HepG2 (cell line): ENCODE data around the gene CD300LF. TPM values are rescaled to one million over a fixed set of nuclear protein-coding genes. Genes with fewer than 3 reads are reported as not detected.

ENCODE experiments used
- AGO1 ChIP-seq: fragments of 200-400 bp; formaldehyde crosslinking; IDR thresholded peaks from 2 replicates; pipeline ENCODE4 v1.6.1; 2017; ENCODE audit warnings: mild to moderate bottlenecking, low read depth, low read length, moderate library complexity; ENCODE audit not compliant: poor library complexity, severe bottlenecking
- CREB3 ChIP-seq: sonication (generic); formaldehyde crosslinking; IDR thresholded peaks from 2 replicates; pipeline ENCODE4 v1.5.0; 2020; ENCODE audit warnings: missing genetic modification reagents
- ETV5 ChIP-seq: IDR thresholded peaks from 2 replicates; pipeline ENCODE4 v1.6.1; 2018; ENCODE audit warnings: missing biosample characterization, missing genetic modification reagents, inconsistent platforms, borderline replicate concordance
- KDM5B ChIP-seq: sonication (generic); formaldehyde crosslinking; IDR thresholded peaks from 2 replicates; pipeline ENCODE4 v1.4.0; 2020; ENCODE audit warnings: missing genetic modification reagents, mild to moderate bottlenecking, borderline replicate concordance
- MEIS1 ChIP-seq: sonication (generic); formaldehyde crosslinking; IDR thresholded peaks from 2 replicates; pipeline ENCODE4 v1.9.0; 2021; ENCODE audit warnings: mild to moderate bottlenecking, missing genetic modification reagents, moderate library complexity, borderline replicate concordance
- MTF2 ChIP-seq: sonication (generic); formaldehyde crosslinking; IDR thresholded peaks from 2 replicates; pipeline ENCODE4 v1.5.0; 2020; ENCODE audit warnings: missing genetic modification reagents, borderline replicate concordance
- NFE2 ChIP-seq: sonication (generic); formaldehyde crosslinking; IDR thresholded peaks from 2 replicates; pipeline ENCODE4 v1.4.0; 2020; ENCODE audit warnings: missing genetic modification reagents
- POLR2G ChIP-seq: fragments of 200-400 bp; formaldehyde crosslinking; IDR thresholded peaks from 2 replicates; pipeline ENCODE4 v1.6.1; 2018; ENCODE audit warnings: mild to moderate bottlenecking, low read depth, low read length, moderate library complexity
- PRDM4 ChIP-seq: sonication (generic); formaldehyde crosslinking; IDR thresholded peaks from 2 replicates; pipeline ENCODE4 v1.9.0; 2021; ENCODE audit warnings: missing genetic modification reagents, borderline replicate concordance
- RXRA ChIP-seq: sonication (generic); formaldehyde crosslinking; IDR thresholded peaks from 2 replicates; pipeline ENCODE4 v1.5.1; 2020; ENCODE audit warnings: missing genetic modification reagents
- SMAD3 ChIP-seq: sonication (generic); formaldehyde crosslinking; IDR thresholded peaks from 2 replicates; pipeline ENCODE4 v1.4.0; 2020; ENCODE audit warnings: missing genetic modification reagents
- SNRNP70 ChIP-seq: fragments of 200-400 bp; formaldehyde crosslinking; IDR thresholded peaks from 2 replicates; pipeline ENCODE4 v1.6.1; 2017; ENCODE audit warnings: mild to moderate bottlenecking, low read depth, low read length, moderate library complexity
- ZNF280D ChIP-seq: sonication (generic); formaldehyde crosslinking; IDR thresholded peaks from 2 replicates; pipeline ENCODE4 v1.5.1; 2020; ENCODE audit warnings: mild to moderate bottlenecking, missing genetic modification reagents
- ZNF30 ChIP-seq: sonication (generic); formaldehyde crosslinking; IDR thresholded peaks from 2 replicates; pipeline ENCODE4 v1.5.0; 2020; ENCODE audit warnings: mild to moderate bottlenecking, missing genetic modification reagents
- ZNF556 ChIP-seq: sonication (generic); formaldehyde crosslinking; IDR thresholded peaks from 2 replicates; pipeline ENCODE4 v1.4.0; 2020; ENCODE audit warnings: mild to moderate bottlenecking, missing genetic modification reagents, borderline replicate concordance
- ZNF569 ChIP-seq: sonication (generic); formaldehyde crosslinking; IDR thresholded peaks from 2 replicates; pipeline ENCODE4 v1.5.0; 2020; ENCODE audit warnings: mild to moderate bottlenecking, missing genetic modification reagents, moderate library complexity, borderline replicate concordance
- ZNF570 ChIP-seq: sonication (generic); formaldehyde crosslinking; IDR thresholded peaks from 2 replicates; pipeline ENCODE4 v1.4.0; 2020; ENCODE audit warnings: mild to moderate bottlenecking, missing genetic modification reagents, borderline replicate concordance
- ZNF597 ChIP-seq: sonication (generic); formaldehyde crosslinking; IDR thresholded peaks from 2 replicates; pipeline ENCODE4 v1.5.0; 2020; ENCODE audit warnings: missing genetic modification reagents
- ZNF841 ChIP-seq: sonication (generic); formaldehyde crosslinking; IDR thresholded peaks from 2 replicates; pipeline ENCODE4 v1.8.1; 2023; ENCODE audit warnings: missing genetic modification reagents, borderline replicate concordance
- polyA plus RNA-seq, 8 experiments: library from polyadenylated mRNA; depleted of rRNA in 3 of 8; stranded (reverse) in 7 of 8; unstranded in 1 of 8; fragments of >200 nt; fragmentation: Illumina TruSeq in 4 of 8; extraction: Trizol in 4 of 8; gene quantifications; 2 replicates each; pipeline versions ENCODE4 v1.2.1 to v1.2.3, GENCODE V29; 2011 to 2016; ENCODE audit warnings: low read depth in 4 of 8, missing spikeins in 1 of 8, mixed read lengths in 1 of 8; ENCODE audit not compliant: insufficient read depth in 1 of 8
- total RNA-seq, 5 experiments: library from RNA; depleted of rRNA; stranded (reverse); fragments of >200 nt; fragmentation: Illumina TruSeq; extraction: Trizol; gene quantifications; 2 replicates each; pipeline ENCODE4 v1.2.3, GENCODE V29; 2016; ENCODE audit warnings: low read depth in 1 of 5

CD300LF gene
- total and polyA plus RNA-seq, 2 of the 13 experiments (the other 11 are each of a cell fraction or from before 2014, with no cell fraction given), result not detected

- TF ChIP-seq CREB3 (CRISPR knock-in tag) (0 out of 2 replicates have a peak, but pooled peaks have one; percentile 60), NFE2 (CRISPR knock-in tag) (0 out of 2 replicates have a peak, but pooled peaks have one; percentile 14), AGO1 (no peak), ZNF556 (CRISPR knock-in tag) (peak; percentile 1; the same call in 1 of the 2 replicates), ZNF30 (peak; percentile 70; the same call in 1 of the 2 replicates), MEIS1 (no peak; the same call in 1 of the 2 replicates), ZNF569 (peak; percentile 92; the same call in 1 of the 2 replicates), ZNF597 (CRISPR knock-in tag) (0 out of 2 replicates have a peak, but pooled peaks have one; percentile 50), MTF2 (CRISPR knock-in tag) (0 out of 2 replicates have a peak, but pooled peaks have one; percentile 11), ETV5 (CRISPR knock-in tag) (peak; percentile 44), KDM5B (CRISPR knock-in tag) (peak; percentile 92), ZNF280D (CRISPR knock-in tag) (no peak; the same call in 1 of the 2 replicates), ZNF570 (CRISPR knock-in tag) (no peak), SMAD3 (peak; percentile 73; the same call in 1 of the 2 replicates), SNRNP70 (no peak), PRDM4 (CRISPR knock-in tag) (no peak; the same call in 1 of the 2 replicates), POLR2G (peak; percentile 100), RXRA (CRISPR knock-in tag) (peak; percentile 58), ZNF841 (CRISPR knock-in tag) (no peak; the same call in 1 of the 2 replicates)
Measured at GRCh38 chr17:74748529-74749278, 36.0 kb upstream of the CD300LF start, which contains the start of gene NHERF1 (continued).
